GM12892 (cell line): ENCODE measurements around the gene C10orf90.

Source experiments
- POLR2A ChIP-seq: IDR thresholded peaks from 2 replicates; pipeline ENCODE4 v1.6.1; 2011; ENCODE audit warnings: low read depth, low read length, control low read depth
- POLR2AphosphoS5 ChIP-seq: IDR thresholded peaks from 2 replicates; pipeline ENCODE4 v1.6.1; 2011; ENCODE audit warnings: low read depth, low read length, control low read depth
- TAF1 ChIP-seq: IDR thresholded peaks from 2 replicates; pipeline ENCODE4 v1.6.1; 2011; ENCODE audit warnings: low read depth, mild to moderate bottlenecking, control low read depth, low read length, borderline replicate concordance

DNA sequence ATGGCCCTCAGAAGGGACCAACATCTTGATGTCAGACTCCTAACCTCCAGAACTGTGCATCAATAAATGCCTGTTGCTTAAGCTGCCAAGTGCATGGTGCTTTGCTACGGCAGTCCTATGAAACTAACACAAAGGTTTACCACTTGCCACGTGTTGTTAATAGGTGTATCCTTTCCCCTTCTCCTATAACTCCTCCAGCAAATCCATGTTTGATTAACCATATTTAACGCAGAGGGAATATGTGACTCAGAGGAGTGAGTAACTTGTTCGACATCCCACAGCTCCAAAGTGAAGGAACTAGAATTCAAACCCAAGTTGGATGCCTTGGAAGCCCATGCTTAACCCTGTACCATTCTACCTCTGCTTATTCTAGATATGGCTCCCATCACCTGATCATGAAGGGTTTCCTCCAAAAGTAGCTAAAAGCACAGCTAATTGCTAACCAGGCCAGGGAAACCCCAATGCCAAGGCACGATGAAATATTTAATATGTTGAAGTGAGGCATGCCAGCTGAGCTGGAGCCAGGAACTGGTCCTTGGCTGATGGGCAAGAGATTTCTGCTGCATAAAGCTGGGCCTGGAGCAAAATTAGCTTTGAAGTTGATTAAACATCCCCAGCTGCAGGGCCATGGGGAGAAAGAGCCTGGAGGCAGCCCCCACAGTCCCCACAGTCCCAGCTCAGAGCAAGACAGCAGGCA, 131.9 kb downstream of the C10orf90 start:
- TF ChIP-seq TAF1 (no peak), POLR2A (no peak), POLR2AphosphoS5 (no peak)
